Neural progenitor cell (in vitro differentiated cells): ENCODE results near the gene RGN. TPM values are rescaled to one million over a fixed set of nuclear protein-coding genes. Genes with fewer than 3 reads are reported as not detected.

Source experiments
- DNase-seq: peaks from one replicate; pipeline ENCODE4 v3.0.0-alpha.2; 2016; ENCODE audit warnings: low spot score
- H2AFZ ChIP-seq: fragments of 200-600 bp; sonication (generic); replicated peaks from 2 replicates; pipeline ENCODE4 v1.6.1; 2016; ENCODE audit warnings: antibody characterized with exemption
- H3F3A ChIP-seq: fragments of 200-600 bp; sonication (generic); 2 replicates; pipeline ENCODE4 v1.6.1; 2016; ENCODE audit warnings: antibody characterized with exemption, low read depth
- H3K27ac ChIP-seq: fragments of 200-600 bp; sonication (generic); 2 replicates; pipeline ENCODE4 v1.5.1; 2016; ENCODE audit warnings: mild to moderate bottlenecking
- H3K27me3 ChIP-seq: fragments of 200-600 bp; sonication (generic); 2 replicates; pipeline ENCODE4 v1.6.1; 2016; ENCODE audit warnings: mild to moderate bottlenecking, moderate library complexity
- H3K36me3 ChIP-seq: fragments of 200-600 bp; sonication (generic); 2 replicates; pipeline ENCODE4 v1.5.1; 2016
- H3K4me1 ChIP-seq: fragments of 200-600 bp; sonication (generic); 2 replicates; pipeline ENCODE4 v1.6.1; 2016; ENCODE audit warnings: mixed run types
- H3K4me2 ChIP-seq: fragments of 200-600 bp; sonication (generic); 2 replicates; pipeline ENCODE4 v1.6.1; 2016
- H3K4me3 ChIP-seq: fragments of 200-600 bp; sonication (generic); 2 replicates; pipeline ENCODE4 v1.5.1; 2016
- H3K79me2 ChIP-seq: fragments of 200-600 bp; sonication (generic); 2 replicates; pipeline ENCODE4 v1.6.1; 2016; ENCODE audit warnings: low read depth
- H3K9ac ChIP-seq: fragments of 200-600 bp; sonication (generic); 2 replicates; pipeline ENCODE4 v1.6.1; 2016
- H3K9me3 ChIP-seq: fragments of 200-600 bp; sonication (generic); 2 replicates; pipeline ENCODE4 v1.5.1; 2016; ENCODE audit warnings: low read depth
- H4K20me1 ChIP-seq: fragments of 200-600 bp; sonication (generic); 2 replicates; pipeline ENCODE4 v1.6.1; 2016; ENCODE audit warnings: low read depth
- H3K27ac Mint-ChIP-seq: 3 replicates; pipeline ENCODE4 v1.8.0; 2021; ENCODE audit warnings: mixed read lengths
- H3K27me3 Mint-ChIP-seq: 2 replicates; pipeline ENCODE4 v1.8.0; 2022; ENCODE audit warnings: low read depth, mild to moderate bottlenecking, inconsistent platforms, moderate library complexity, mixed read lengths; ENCODE audit not compliant: insufficient read depth
- H3K36me3 Mint-ChIP-seq: 3 replicates; pipeline ENCODE4 v1.8.0; 2021; ENCODE audit warnings: mixed read lengths
- H3K4me1 Mint-ChIP-seq: 3 replicates; pipeline ENCODE4 v1.8.0; 2021; ENCODE audit warnings: mixed read lengths
- H3K4me3 Mint-ChIP-seq: 3 replicates; pipeline ENCODE4 v1.8.0; 2021; ENCODE audit warnings: mild to moderate bottlenecking, moderate library complexity, mixed read lengths
- H3K9me3 Mint-ChIP-seq: 3 replicates; pipeline ENCODE4 v1.8.0; 2020; ENCODE audit warnings: mixed read lengths
- EZH2 ChIP-seq: fragments of 200-600 bp; sonication (generic); IDR thresholded peaks from 2 replicates; pipeline ENCODE4 v1.6.1; 2017; ENCODE audit warnings: antibody characterized with exemption, mild to moderate bottlenecking, moderate library complexity
- EZH2phosphoT487 ChIP-seq: fragments of 200-600 bp; sonication (generic); IDR thresholded peaks from 2 replicates; pipeline ENCODE4 v1.6.1; 2017; ENCODE audit warnings: antibody characterized with exemption
- total RNA-seq: library from RNA; depleted of rRNA; stranded (reverse); fragments of >200 nt; gene quantifications from 2 replicates; pipeline ENCODE4 v1.2.3, GENCODE V29; 2015; ENCODE audit warnings: low replicate concordance
- TF ChIP-seq, protein P1 (sequence below): fragments of 200-600 bp; sonication (generic); IDR thresholded peaks from 2 replicates; pipeline ENCODE4 v1.5.1; 2017; ENCODE audit warnings: antibody characterized with exemption, mild to moderate bottlenecking

Gene RGN
- total RNA-seq, 1 donor from 2014 or later: 0.92 TPM

DNA sequence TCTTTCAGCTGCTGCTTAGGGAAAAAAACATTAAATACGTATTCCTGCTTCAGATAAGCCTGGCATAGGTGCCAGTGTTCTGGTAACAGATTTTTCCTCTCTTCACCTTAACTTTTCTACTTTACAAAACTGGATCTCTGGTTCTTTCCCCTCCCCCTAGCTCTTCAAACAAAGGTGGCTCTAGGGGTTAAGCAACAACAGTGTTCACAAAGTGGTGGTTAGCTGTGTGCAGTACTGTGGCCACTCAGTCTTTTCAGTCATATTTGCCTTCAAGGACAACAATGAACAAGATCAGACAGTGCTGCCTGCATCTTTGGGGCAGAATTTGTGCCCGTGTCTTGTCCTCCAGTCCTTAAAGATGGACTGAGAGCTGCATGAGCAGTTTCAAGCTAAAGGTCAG, 15.1 kb upstream of the RGN start:
- peaks cover 1% of the 10 kb centered on the region for H3K36me3 Mint-ChIP-seq
- Histone ChIP-seq H3F3A (no peaks in the 10 kb centered on the region), H3K27ac (no peak overlapping the region), H3K27me3 (no peaks in the 10 kb centered on the region), H4K20me1 (no peaks in the 10 kb centered on the region), H3K9ac (no peak overlapping the region), H3K9me3 (no peaks in the 10 kb centered on the region), H3K36me3 (no peaks in the 10 kb centered on the region), H3K79me2 (no peaks in the 10 kb centered on the region), H2AFZ (no peak overlapping the region), H3K4me2 (no peak overlapping the region), H3K4me3 (no peak overlapping the region), H3K4me1 (no peaks in the 10 kb centered on the region)
- no peaks in the 10 kb centered on the region for H3K9me3 Mint-ChIP-seq
- DNase-seq: no peak
- H3K4me1 Mint-ChIP-seq: no peaks in the 10 kb centered on the region
- no peaks in the 10 kb centered on the region for H3K27me3 Mint-ChIP-seq
- H3K27ac Mint-ChIP-seq: no peak overlapping the region
- TF ChIP-seq, protein P1, sequence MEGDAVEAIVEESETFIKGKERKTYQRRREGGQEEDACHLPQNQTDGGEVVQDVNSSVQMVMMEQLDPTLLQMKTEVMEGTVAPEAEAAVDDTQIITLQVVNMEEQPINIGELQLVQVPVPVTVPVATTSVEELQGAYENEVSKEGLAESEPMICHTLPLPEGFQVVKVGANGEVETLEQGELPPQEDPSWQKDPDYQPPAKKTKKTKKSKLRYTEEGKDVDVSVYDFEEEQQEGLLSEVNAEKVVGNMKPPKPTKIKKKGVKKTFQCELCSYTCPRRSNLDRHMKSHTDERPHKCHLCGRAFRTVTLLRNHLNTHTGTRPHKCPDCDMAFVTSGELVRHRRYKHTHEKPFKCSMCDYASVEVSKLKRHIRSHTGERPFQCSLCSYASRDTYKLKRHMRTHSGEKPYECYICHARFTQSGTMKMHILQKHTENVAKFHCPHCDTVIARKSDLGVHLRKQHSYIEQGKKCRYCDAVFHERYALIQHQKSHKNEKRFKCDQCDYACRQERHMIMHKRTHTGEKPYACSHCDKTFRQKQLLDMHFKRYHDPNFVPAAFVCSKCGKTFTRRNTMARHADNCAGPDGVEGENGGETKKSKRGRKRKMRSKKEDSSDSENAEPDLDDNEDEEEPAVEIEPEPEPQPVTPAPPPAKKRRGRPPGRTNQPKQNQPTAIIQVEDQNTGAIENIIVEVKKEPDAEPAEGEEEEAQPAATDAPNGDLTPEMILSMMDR: no peak
- TF ChIP-seq EZH2phosphoT487: no peak
- TF ChIP-seq EZH2: no peak
- no peak overlapping the region for H3K4me3 Mint-ChIP-seq

DNA sequence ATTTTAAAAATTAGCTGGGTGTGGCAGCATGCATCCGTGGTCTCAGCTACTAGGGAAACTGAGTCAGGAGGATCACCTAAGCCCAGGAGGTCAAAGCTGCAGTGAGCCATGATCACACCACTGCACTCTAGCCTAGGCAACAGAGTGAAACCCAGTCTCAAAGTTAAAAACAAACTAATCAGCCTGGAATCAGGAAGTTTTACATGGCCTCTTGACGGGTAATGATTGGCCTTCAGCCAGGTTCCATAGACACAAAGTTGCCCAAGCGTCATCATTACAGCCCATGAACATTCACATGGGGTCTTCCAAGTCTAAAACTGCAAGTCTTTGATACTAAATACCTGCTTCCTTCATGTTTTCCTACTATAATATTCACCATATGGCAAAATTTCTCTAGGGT, 10.0 kb upstream of the RGN start:
- H3K4me3 ChIP-seq: no peak overlapping the region
- Mint-ChIP-seq H3K27ac (no peak overlapping the region), H3K9me3 (no peaks in the 10 kb centered on the region), H3K4me3 (no peak overlapping the region), H3K27me3 (peaks cover 2% of the 10 kb centered on the region), H3K4me1 (no peaks in the 10 kb centered on the region), H3K36me3 (no peaks in the 10 kb centered on the region)
- no peaks in the 10 kb centered on the region for H3K27me3 ChIP-seq
- no peaks in the 10 kb centered on the region for H3K36me3 ChIP-seq
- no peak for DNase-seq
- H3K9ac ChIP-seq: no peak overlapping the region
- H3K9me3 ChIP-seq: no peaks in the 10 kb centered on the region
- H3K4me2 ChIP-seq: no peak overlapping the region
- no peaks in the 10 kb centered on the region for H3K79me2 ChIP-seq
- H4K20me1 ChIP-seq: no peaks in the 10 kb centered on the region
- TF ChIP-seq EZH2phosphoT487: no peak
- TF ChIP-seq, protein P1: no peak
- TF ChIP-seq EZH2: no peak
- H3K4me1 ChIP-seq: no peaks in the 10 kb centered on the region
- no peak overlapping the region for H3K27ac ChIP-seq
- no peaks in the 10 kb centered on the region for H3F3A ChIP-seq
- H2AFZ ChIP-seq: no peak overlapping the region

DNA sequence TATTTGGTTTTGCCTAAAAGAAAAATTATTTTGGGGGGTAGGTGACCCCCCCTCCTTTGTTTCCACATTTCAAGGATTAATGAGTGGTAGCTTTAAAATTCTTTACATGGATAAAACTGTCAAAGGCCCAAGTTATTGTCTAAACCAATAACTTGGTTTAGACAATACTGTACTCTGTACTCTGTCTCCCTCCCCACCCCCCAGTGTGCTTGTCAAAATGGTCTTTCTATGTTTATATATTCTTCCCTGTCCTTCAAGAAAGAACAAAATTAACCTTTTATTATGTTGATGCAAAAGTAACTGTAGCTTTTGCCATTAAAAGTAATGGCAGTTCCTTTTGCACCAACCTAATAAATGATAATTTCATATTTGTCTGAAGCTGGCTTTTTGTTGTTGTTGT, 9.5 kb upstream of the RGN start:
- Mint-ChIP-seq H3K27ac (no peak overlapping the region), H3K4me3 (no peak overlapping the region)
- H4K20me1 ChIP-seq: no peaks in the 10 kb centered on the region

More for the DNA sequence above, 9.5 kb upstream of the RGN start:
- Histone ChIP-seq H2AFZ (no peak overlapping the region), H3K36me3 (no peaks in the 10 kb centered on the region), H3K27ac (no peak overlapping the region), H3K4me2 (no peak overlapping the region), H3K4me3 (no peak overlapping the region), H3K27me3 (no peaks in the 10 kb centered on the region), H3K9ac (no peak overlapping the region), H3K9me3 (no peaks in the 10 kb centered on the region), H3K4me1 (no peaks in the 10 kb centered on the region), H3F3A (no peaks in the 10 kb centered on the region), H3K79me2 (no peaks in the 10 kb centered on the region)
- Mint-ChIP-seq H3K36me3 (no peaks in the 10 kb centered on the region), H3K9me3 (no peaks in the 10 kb centered on the region), H3K4me1 (no peaks in the 10 kb centered on the region), H3K27me3 (peaks cover 2% of the 10 kb centered on the region)
- TF ChIP-seq, protein P1: no peak
- no peak for TF ChIP-seq EZH2
- TF ChIP-seq EZH2phosphoT487: no peak
- no peak for DNase-seq
